ENCODE measurements around the gene LRRC59. TPM values are rescaled to one million over a fixed set of nuclear protein-coding genes. Genes with fewer than 3 reads are reported as not detected.

The LRRC59 gene
- polyA plus RNA-seq, 1 donor from 2014 or later: 67.2 TPM

DNA sequence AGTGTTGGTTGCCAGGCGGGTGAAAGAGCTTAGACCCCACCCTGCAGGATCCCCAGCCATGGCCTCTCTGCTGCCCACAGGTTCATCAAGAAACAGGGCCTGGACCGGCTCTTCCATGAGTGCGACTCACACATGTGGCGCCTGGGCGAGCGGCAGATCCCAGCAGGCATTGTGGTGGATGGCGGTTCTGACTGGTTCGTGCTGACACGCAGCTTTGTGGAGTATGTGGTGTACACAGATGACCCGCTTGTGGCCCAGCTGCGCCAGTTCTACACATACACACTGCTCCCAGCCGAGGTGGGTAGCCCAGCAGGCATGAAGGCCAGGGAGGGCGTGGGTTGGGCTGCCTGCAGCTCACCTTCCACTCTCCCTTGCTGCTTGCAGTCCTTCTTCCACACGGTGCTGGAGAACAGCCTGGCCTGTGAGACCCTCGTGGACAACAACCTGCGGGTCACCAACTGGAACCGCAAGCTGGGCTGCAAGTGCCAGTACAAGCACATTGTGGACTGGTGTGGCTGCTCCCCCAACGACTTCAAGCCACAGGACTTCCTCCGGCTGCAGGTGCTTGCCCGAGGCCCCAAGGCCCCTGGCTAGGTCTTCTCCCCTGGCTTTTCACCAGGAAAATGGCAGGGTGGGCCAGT, 41.5 kb downstream of the LRRC59 start:
- no peak overlapping the region for H3K4me2 ChIP-seq (ENCODE audit: low read length)
- no peaks in the 10 kb centered on the region for H3K27me3 ChIP-seq (ENCODE audit: insufficient read depth, low read depth, low read length)
- H3K9me2 ChIP-seq (ENCODE audit: insufficient read depth, low read length): no peaks in the 10 kb centered on the region
- H3K9me3 ChIP-seq (ENCODE audit: low read length): no peaks in the 10 kb centered on the region
- H2AFZ ChIP-seq (ENCODE audit: low read depth, low read length): no peak overlapping the region
- TF ChIP-seq POLR2AphosphoS5 (IDR thresholded peaks at IDR 0.05): no peak
- no peak for TF ChIP-seq TAF1 (IDR thresholded peaks at IDR 0.05; ENCODE audit: low read depth)
- TF ChIP-seq, protein P1, sequence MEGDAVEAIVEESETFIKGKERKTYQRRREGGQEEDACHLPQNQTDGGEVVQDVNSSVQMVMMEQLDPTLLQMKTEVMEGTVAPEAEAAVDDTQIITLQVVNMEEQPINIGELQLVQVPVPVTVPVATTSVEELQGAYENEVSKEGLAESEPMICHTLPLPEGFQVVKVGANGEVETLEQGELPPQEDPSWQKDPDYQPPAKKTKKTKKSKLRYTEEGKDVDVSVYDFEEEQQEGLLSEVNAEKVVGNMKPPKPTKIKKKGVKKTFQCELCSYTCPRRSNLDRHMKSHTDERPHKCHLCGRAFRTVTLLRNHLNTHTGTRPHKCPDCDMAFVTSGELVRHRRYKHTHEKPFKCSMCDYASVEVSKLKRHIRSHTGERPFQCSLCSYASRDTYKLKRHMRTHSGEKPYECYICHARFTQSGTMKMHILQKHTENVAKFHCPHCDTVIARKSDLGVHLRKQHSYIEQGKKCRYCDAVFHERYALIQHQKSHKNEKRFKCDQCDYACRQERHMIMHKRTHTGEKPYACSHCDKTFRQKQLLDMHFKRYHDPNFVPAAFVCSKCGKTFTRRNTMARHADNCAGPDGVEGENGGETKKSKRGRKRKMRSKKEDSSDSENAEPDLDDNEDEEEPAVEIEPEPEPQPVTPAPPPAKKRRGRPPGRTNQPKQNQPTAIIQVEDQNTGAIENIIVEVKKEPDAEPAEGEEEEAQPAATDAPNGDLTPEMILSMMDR (IDR thresholded peaks at IDR 0.05; ENCODE audit: poor library complexity, severe bottlenecking): no peak
- TF ChIP-seq MXI1 (conservative IDR thresholded peaks at IDR 0.05; ENCODE audit: poor library complexity, severe bottlenecking): no peak
- TF ChIP-seq SMC3 (conservative IDR thresholded peaks at IDR 0.05; ENCODE audit: poor library complexity): no peak
- no peak for TF ChIP-seq EZH2 (IDR thresholded peaks at IDR 0.05; ENCODE audit: borderline replicate concordance, insufficient read depth, low read length, poor library complexity, severe bottlenecking)
- no peak for TF ChIP-seq EP300 (conservative IDR thresholded peaks at IDR 0.05; ENCODE audit: poor library complexity, severe bottlenecking)
- no peak for TF ChIP-seq RAD21 (conservative IDR thresholded peaks at IDR 0.05)
- no peak overlapping the region for H3K4me3 ChIP-seq (ENCODE audit: low read length)
- H3K9ac ChIP-seq (ENCODE audit: low read length): no peak overlapping the region
- H4K20me1 ChIP-seq (ENCODE audit: insufficient read depth): no peaks in the 10 kb centered on the region
- H3K36me3 ChIP-seq (ENCODE audit: insufficient read depth, low read length): no peaks in the 10 kb centered on the region
- H3K79me2 ChIP-seq (replicated peaks; ENCODE audit: insufficient read depth, low read length): no peaks in the 10 kb centered on the region
- no peaks in the 10 kb centered on the region for H3F3A ChIP-seq (ENCODE audit: insufficient read depth, low read length, poor library complexity, severe bottlenecking)
- H3K27ac ChIP-seq (ENCODE audit: low read length): no peak overlapping the region

DNA sequence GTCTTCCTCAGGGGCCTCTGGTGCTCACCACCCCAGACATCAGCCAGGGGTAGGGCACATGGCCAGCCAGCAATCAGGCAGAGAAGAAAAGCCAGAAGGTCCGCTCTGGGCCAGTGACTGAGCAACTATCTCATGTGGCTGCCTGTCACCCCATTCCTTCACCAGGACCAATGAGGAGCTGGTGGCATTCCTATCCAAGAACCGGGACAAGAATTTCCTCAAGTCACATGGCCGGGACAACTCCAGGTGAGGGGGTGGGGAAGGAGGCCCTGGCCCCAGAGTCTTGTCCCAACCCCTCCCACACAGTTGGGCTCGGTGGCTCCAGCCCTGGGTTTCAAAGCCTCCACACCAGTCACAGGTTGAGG, 42.0 kb downstream of the LRRC59 start:
- H3K27me3 ChIP-seq (ENCODE audit: insufficient read depth, low read depth, low read length): no peaks in the 10 kb centered on the region
- H3K79me2 ChIP-seq (replicated peaks; ENCODE audit: insufficient read depth, low read length): no peaks in the 10 kb centered on the region
- no peak overlapping the region for H3K4me3 ChIP-seq (ENCODE audit: low read length)
- no peak overlapping the region for H2AFZ ChIP-seq (ENCODE audit: low read depth, low read length)
- no peak overlapping the region for H3K4me2 ChIP-seq (ENCODE audit: low read length)
- TF ChIP-seq POLR2AphosphoS5 (IDR thresholded peaks at IDR 0.05): no peak
- TF ChIP-seq SMC3 (conservative IDR thresholded peaks at IDR 0.05; ENCODE audit: poor library complexity): no peak
- TF ChIP-seq, protein P2, sequence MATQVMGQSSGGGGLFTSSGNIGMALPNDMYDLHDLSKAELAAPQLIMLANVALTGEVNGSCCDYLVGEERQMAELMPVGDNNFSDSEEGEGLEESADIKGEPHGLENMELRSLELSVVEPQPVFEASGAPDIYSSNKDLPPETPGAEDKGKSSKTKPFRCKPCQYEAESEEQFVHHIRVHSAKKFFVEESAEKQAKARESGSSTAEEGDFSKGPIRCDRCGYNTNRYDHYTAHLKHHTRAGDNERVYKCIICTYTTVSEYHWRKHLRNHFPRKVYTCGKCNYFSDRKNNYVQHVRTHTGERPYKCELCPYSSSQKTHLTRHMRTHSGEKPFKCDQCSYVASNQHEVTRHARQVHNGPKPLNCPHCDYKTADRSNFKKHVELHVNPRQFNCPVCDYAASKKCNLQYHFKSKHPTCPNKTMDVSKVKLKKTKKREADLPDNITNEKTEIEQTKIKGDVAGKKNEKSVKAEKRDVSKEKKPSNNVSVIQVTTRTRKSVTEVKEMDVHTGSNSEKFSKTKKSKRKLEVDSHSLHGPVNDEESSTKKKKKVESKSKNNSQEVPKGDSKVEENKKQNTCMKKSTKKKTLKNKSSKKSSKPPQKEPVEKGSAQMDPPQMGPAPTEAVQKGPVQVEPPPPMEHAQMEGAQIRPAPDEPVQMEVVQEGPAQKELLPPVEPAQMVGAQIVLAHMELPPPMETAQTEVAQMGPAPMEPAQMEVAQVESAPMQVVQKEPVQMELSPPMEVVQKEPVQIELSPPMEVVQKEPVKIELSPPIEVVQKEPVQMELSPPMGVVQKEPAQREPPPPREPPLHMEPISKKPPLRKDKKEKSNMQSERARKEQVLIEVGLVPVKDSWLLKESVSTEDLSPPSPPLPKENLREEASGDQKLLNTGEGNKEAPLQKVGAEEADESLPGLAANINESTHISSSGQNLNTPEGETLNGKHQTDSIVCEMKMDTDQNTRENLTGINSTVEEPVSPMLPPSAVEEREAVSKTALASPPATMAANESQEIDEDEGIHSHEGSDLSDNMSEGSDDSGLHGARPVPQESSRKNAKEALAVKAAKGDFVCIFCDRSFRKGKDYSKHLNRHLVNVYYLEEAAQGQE (IDR thresholded peaks at IDR 0.05; ENCODE audit: borderline replicate concordance): no peak
- no peak for TF ChIP-seq RAD21 (conservative IDR thresholded peaks at IDR 0.05)
- H4K20me1 ChIP-seq (ENCODE audit: insufficient read depth): no peaks in the 10 kb centered on the region
- H3F3A ChIP-seq (ENCODE audit: insufficient read depth, low read length, poor library complexity, severe bottlenecking): no peaks in the 10 kb centered on the region
- no peaks in the 10 kb centered on the region for H3K9me2 ChIP-seq (ENCODE audit: insufficient read depth, low read length)
- H3K27ac ChIP-seq (ENCODE audit: low read length): no peak overlapping the region
- no peaks in the 10 kb centered on the region for H3K36me3 ChIP-seq (ENCODE audit: insufficient read depth, low read length)
- no peaks in the 10 kb centered on the region for H3K9me3 ChIP-seq (ENCODE audit: low read length)
- H3K9ac ChIP-seq (ENCODE audit: low read length): no peak overlapping the region

Measured in neural cell (in vitro differentiated cells).